ENCODE measurements around the gene PRKCB.
"Not testable (repeated sequence)": the region's sequence is repeated elsewhere in the genome, so short reads cannot be mapped to it uniquely, and the experiment has no call there.

PRKCB gene

GRCh38 chr16:24198807-24199533 lies 363.2 kb downstream of the PRKCB start:
- no peak for DNase-seq

DNA sequence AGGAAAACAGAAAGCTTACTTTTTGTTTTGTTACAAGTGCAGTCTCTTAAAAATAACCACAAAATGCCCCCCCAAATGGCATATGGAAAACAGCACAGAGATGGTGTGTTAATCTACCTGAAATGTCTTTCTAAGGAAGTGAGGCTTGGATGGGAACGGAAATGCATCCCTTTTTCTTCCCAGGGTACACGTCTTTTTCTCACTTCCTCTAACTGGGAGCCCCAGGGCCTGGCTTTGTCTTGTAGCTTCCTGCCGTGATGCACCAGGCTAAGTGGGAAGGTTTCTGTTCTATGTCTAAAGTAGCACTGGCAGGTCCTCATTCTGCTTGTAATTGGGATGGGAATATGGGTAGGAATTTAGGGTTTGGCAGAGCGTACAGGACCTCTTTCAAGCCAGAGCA lies 367.9 kb downstream of the PRKCB start:
- DNase-seq = no peak

DNA sequence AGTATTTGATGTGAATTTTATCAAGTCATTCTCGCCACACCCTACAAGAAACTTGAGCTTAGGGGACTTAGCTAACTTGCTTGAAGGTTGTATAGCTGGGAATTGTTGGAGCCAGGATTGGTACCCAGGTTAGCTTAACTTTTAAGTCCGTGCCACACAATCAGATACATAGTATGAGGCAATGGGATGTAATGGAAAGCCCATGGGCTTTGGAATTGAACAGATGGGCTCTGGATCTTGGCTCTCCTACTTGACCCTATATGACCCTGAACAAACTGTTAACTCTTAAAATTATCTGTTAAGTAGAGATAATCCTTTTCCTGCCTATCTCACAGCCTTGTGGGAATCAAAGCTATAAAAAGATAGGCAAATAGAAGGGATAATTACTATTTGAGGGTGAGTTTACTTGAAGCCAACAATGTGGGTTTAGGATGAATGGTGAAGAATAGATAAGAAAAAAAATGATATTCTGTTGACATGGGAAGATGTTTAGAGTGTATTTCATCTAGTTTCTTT lies 368.4 kb downstream of the PRKCB start:
- no peak for DNase-seq

DNA sequence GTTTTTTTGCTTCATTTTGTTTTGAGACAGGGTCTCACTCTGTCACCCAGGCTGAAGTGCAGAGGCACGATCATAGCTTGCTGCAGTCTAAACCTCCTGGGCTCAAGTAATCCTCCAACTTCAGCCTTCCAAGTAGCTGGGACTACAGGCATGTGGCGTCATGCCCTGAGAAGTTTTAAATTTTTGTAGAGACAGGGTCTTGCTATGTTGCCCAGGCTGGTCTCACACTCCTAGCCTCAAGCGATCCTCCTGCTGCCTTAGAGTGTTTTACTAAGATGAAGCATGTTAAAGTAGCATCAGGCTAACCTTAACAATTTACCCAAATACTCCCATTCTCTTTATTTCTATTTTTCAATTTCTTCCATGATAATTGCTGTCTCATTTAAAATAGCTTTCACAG lies 371.1 kb downstream of the PRKCB start:
- DNase-seq = no peak

DNA sequence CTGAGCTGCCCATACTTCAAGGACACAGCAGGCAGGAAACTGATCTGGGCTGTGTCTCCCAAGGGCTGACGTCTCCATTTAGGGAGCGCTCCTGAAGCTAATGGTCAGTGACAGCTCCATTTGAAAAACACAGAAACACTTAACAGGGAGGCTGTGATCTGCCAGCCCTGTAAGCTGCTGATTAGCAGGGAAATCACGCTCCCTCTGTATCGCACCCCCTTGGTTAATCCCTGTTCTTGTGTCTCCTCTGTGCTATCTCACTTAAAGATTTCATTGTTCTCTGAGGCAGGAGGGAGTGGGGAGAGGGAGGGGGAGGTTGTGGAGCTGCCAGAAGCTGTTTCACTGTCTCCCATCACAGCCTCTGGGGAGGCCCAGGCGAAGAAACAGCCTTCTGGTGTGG lies 372.9 kb downstream of the PRKCB start:
- no peak for DNase-seq

DNA sequence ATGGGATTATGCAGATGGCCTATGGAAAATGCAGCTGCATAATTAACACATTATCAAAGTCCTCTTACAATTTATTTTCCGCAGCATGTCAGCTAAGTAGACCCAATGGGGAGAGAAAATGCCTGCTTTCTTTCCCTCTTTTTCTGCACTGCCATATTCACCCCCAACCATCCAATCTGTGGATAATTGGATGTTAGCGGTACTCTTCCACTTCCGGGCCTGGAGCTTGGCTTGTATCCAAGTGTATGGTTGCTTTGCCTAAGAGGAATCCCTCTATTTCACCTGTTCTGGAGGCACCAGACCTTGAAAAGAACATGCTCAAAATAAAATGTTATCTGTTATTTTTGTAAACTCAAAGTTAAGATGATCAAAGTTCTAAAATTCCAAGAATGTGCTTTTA lies 379.2 kb downstream of the PRKCB start:
- no peak for DNase-seq

DNA sequence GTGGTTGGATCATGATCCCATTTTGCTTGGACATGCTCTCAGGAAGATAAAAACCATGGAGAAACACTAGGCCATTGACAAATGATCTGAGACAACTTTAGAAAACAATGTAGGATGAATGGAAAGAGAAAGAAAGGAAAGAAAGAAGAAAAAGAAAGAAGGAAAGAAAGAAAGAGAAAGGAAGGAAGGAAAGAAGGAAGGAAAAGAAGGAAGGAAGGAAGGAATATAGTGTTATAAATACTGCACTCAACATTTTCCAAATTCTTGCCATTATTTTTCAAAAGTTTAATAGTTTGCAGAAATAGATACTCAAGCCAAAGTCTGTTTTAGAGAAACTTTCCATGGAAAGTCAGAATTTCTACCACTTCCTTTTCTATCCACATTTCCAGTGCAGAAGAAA lies 381.2 kb downstream of the PRKCB start:
- DNase-seq = no peak

DNA sequence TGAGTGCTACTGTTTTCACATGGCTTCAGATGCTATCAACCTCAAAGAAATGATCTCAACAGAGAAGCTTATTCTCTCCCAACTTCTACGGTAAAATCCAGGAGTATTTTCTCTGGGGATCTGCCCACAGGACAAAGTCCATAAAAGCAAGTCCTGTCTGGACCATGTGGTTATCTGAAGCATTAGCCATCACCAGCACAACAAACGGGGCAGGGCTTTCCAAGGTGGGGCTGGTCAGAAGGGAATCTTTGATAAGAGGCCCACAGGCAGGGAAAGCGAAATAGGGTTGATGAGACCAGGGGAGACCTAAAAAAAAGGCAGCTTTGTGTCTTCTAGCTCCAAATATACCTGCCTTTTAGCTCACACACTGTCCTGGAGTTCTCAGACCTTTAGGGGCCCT lies 381.7 kb downstream of the PRKCB start:
- DNase-seq = no peak

- no peak for DNase-seq
Observed at GRCh38 chr16:24218299-24218698, 382.5 kb downstream of the PRKCB start.

- DNase-seq = no peak
Observed at GRCh38 chr16:24221219-24221618, 385.4 kb downstream of the PRKCB start.

GRCh38 chr16:24228514-24228913 lies 392.7 kb downstream of the PRKCB start:
- no peak for DNase-seq

DNA sequence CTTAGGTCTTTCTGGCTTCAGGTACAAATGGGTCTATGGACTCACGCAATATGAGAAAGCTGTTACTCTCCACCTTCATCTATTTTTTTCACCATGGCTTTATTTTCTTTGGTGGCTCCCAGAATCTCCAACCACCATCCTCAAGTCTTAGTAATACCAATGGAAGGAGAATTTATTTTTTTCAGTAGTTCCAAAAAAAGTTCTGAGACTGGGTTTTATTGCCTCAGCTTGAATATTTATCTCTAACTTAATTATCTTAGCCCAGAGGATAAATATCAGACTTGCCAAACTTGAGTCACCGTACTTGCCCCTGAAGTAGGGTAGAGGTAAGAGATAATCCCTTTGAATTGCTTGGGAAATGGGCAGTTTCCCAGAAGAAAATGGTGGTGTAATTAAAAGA lies 397.2 kb downstream of the PRKCB start:
- DNase-seq = no peak

- DNase-seq = no peak
Observed at GRCh38 chr16:24234737-24235136, 399.0 kb downstream of the PRKCB start.

DNA sequence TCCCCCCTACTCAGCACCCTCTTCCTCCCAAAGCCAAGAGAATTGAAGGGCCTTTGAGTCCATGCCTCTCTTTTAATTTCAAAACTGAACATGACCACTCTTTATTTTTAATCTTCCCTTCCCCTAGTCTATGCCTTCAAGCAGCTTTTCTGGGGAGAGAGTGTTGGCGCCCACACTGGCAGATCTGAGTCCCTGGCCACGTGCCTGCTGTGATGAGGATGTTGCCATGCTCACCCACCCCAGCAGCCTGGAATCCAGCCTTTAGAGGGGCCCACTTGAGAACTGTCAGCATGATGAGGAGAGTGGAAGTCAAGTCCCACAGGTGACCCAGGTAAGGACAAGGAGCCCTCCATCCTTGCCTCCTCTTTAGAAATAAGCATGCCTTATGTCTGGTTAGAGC lies 400.0 kb downstream of the PRKCB start:
- no peak for DNase-seq

GRCh38 chr16:24238846-24239245 lies 403.1 kb downstream of the PRKCB start:
- DNase-seq = not testable (repeated sequence)

DNA sequence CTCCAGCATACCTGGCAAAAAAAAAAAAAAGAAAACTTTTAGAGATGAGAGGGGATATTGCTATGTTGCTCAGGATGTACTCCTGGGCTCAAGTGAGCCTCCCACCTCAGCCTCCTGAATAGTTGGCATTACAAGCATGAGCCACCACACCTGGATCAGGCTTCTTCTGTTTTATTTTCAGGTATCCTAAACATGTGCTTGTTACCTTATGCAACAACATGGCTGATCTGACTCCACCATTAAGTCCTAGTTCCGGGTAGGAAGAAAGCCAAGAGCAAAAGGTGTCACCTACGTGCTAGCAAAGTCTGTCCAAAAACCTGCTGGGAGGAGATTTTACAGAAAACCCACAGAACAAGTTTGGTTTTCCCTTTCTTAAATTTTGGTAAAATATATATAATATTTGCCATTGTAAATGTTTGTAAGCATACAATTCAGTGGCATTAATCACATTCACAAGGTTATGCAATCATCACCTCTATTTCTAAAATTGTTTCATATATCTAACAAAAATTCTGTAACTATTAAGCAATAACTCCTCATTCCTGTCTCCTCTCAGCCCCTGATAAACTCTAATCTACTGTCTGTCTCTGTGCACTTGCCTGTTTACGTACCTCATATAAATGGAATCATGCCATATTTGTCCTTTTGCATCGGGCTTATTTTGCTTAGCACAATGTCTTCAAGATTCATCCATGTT lies 411.3 kb downstream of the PRKCB start:
- no peak for DNase-seq

DNA sequence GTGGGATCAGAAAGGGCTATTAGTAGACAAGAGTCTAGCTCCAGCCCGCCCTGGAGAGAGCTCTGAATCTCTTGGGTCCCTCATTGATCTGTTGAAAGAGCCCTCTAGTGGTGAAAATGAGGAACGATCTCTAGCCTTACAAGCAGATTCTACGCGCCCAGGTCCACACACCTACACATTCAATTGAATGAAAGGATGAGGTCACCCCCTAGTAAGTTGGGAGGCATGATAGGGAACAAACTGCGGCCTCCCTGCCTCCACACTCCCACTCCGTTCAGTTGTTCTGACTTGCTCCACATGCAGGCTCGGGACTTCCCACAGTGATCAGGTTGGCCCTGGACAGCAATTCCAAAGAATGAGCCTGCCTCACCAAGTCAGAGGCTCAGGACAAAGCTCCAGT lies 417.4 kb downstream of the PRKCB start:
- peak; percentile 1 for DNase-seq

- DNase-seq = no peak
Observed at GRCh38 chr16:24255456-24256371, 419.9 kb downstream of the PRKCB start, which contains the start of gene CACNG3. CACNG3 (plus strand) TSS chr16:24256335; CDS start chr16:24256755, 420 bp downstream.

GRCh38 chr16:24257958-24258357 lies 422.2 kb downstream of the PRKCB start:
- no peak for DNase-seq

GRCh38 chr16:24258791-24259190 lies 423.0 kb downstream of the PRKCB start:
- no peak for DNase-seq

- DNase-seq = no peak
Observed at GRCh38 chr16:24262816-24263215, 427.0 kb downstream of the PRKCB start.
